Occipital lobe (tissue), 2 donors: ENCODE data around the gene ADARB2. TPM values are rescaled to one million over a fixed set of nuclear protein-coding genes. Genes with fewer than 3 reads are reported as not detected.
"Not testable (repeated sequence)": the region's sequence is repeated elsewhere in the genome, so short reads cannot be mapped to it uniquely, and the experiment has no call there.

Experiments used
- DNase-seq: peaks from one replicate; lab custom pipeline; 2025; lab: John Stamatoyannopoulos, UW
- total RNA-seq: library from RNA; depleted of rRNA; stranded (reverse); fragments of >200 nt; gene quantifications from one replicate; pipeline ENCODE4 v1.2.3, GENCODE V29; 2014

The ADARB2 gene
- total RNA-seq, 1 donor from 2014 or later, result 4.8 TPM

DNA sequence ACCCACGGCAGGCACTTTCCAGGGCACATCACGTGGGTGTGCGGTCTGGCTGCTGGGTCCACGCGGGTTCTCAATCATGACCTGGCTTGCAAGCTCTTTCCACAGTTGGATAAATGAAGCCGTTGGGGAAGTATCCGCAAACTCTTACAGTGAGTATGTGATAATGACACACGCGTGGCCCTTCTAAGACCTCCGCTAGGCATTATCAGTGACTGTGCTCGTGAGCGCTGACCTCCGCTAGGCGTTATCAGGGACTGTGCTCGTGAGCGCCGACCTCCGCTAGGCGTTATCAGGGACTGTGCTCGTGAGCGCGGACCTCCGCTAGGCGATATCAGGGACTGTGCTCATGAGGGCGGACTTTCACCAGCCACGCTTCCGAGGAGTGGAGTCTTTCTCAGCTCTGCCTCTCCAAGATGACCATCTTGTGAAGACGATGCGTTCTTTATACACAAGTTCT lies 574.1 kb downstream of the ADARB2 start:
- DNase-seq, result no peak

DNA sequence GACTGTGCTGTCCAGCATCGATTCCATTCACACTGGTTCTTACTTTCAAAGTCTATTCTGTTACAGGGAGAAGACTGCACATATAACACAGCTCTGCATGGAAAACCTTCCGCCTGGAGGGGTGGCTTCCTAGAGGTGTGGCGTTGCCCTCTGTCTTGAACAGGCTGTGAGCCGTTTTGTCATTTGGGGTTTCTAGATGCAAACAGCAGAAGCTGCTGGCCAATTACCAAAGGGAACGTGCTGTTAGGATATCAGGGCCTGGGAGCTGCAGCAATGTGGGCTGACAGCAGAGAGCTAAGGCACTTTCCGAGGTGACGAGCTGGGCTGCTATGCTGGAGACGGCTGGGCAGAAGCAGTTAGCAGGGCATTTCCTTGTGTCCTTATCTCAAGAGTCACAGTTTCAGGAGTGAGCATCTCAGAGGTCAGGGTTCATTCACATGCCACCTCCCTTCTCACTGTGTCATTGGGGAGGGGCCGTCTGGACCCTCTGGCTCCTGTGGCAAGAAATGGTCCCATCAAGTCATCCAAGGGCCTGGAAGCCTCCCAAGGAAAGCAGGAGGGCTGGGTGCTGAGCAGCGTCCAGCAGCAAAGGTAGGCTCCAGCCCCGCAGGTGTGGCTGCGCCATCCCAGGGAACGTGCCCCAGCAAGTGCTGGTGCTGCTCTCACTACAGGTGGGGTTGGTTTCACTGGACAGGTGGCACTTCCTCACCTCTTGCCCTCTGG lies 574.7 kb downstream of the ADARB2 start:
- DNase-seq, result no peak

DNA sequence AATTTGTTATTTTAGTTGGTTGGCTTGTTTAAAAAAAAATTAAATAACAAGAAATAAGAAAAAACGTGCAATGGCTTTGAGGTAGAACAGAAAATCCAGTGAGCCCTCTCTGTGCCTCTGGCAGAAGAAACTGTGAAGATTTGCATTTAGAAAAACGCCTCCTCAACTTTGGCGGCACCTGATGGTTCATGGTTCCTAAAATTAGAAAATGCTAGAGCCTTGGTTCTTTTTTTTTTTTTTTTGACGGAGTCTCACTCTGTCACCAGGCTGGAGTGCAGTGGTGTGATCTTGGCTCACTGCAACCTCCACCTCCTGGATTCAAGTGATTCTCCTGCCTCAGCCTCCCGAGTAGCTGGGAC lies 576.0 kb downstream of the ADARB2 start:
- not testable (repeated sequence) for DNase-seq

DNA sequence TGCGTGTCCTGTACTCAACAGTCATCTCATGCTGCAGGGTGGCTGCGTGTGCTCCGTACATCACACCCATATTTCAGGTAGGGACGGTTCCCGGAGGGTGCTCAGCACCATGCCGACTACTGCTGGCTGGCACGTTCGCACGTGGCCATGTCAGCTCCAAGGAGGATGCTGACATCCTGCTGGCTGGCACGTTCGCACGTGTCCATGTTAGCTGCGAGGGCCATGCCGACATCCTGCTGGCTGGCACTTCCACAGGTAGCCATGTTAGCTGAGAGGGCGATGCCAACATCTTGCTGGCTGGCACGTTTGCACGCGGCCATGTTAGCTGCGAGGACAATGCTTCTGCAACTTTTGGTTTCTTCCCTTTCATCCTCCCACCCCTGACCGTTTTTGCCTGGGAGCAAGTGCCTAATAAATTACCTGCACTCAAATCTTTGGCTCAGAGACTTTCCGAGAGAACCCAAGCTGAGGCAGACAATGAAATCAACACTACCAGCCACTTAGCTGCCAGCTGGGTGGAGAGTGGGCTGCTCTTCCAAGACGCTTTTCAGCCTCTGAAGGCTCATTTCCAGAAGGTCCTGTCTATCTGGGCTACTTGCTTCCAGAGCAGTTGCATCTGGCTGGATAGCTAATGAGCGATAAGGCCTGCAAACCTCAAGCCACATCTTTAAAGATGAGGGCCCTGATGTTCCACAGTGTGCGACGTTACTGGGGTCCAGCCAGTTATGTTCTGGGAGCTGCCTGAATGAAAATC lies 576.6 kb downstream of the ADARB2 start:
- DNase-seq, result no peak

DNA sequence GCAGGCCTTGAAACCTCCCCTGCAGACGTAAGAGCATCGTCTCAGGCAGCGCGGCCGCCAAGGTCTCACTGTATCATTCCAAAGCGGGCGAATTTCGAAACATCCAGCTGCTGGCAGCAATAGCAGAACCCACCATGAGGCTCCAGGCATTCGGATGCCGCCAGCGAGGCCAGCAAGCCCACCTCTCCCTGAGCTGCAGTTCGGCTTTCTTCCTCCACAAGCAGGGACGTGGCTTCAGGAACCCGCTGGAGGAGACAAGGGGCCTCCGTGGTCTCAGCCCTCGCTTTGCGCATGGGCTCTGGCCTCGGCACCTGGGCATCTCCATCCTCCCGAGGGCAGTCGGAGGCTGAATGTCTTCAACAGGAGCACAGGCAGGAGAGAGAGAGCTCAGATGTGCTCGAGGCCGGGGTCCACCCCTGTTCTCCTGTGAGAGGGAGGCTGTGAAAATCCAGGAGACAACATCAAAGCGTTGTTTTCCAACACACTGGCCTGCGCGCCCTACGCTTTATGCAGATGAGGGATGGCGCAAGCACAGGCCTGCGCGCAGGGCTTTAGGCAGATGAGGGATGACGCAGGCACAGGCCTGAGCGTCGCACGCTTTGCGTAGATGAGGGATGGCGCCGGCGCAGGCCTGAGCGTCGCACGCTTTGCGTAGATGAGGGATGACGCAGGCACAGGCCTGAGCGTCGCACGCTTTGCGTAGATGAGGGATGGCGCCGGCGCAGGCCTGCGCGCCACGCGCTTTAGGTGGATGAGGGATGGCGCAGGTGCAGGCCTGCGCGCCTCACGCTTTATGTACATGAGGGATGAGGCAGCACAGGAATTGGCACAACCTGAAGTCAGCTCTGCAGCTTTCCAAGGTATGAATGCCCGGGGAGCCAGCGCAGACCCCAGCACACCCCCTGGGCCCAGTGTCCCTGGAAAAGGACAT lies 577.9 kb downstream of the ADARB2 start:
- DNase-seq, result no peak

DNA sequence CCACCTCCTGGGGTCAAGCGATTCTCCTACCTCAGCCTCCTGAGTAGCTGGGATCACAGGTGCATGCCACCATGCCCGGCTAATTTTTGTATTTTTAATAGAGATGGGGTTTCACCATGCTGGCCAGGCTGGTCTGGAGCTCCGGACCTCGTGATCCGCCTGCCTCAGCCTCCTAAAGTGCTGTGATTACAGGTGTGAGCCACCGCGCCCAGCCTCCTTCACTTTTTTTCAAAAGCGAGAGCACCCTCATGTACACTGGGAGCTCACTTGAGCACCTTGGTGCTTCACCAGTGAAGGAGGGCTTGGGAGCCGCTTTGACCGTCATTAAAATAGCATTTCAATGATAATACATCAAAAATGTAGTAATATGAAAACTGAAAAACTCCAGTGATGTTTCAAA lies 578.8 kb downstream of the ADARB2 start:
- not testable (repeated sequence) for DNase-seq

DNA sequence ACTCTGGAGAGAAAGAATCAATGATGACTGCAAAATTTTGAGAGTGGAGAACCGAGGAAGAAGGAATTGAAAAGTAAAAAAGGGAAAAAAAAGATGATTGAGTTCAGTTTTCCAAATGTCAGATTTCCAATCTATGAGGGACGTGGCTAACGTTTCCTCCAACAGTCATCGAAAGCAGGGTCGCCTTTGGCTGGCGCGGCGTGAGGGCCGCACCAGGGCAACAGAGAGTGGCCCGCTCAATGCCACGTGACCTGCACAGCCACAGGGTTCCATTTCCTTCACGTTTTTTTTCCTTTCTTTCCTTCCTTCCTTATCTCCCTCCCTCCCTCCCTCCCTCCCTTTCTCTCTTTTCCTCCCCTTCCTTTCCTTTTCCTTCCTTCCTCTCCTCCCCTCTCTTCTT lies 579.3 kb downstream of the ADARB2 start:
- no peak for DNase-seq

DNA sequence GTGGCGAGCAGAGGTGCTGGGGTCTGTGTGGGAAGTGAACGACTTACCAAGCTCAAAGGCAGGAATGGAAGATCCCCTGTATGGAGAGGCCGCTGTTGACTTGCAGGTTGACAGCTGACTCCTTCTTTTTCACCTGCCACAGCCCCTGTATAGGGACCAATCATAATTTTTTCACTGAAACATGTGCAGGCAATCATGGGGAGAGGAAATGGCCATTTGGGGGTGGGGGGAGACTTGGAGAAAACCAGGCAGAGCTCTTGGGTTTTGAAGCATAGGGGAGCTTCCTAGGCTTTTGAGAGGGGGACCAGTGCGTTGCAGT lies 579.8 kb downstream of the ADARB2 start:
- no peak for DNase-seq

DNA sequence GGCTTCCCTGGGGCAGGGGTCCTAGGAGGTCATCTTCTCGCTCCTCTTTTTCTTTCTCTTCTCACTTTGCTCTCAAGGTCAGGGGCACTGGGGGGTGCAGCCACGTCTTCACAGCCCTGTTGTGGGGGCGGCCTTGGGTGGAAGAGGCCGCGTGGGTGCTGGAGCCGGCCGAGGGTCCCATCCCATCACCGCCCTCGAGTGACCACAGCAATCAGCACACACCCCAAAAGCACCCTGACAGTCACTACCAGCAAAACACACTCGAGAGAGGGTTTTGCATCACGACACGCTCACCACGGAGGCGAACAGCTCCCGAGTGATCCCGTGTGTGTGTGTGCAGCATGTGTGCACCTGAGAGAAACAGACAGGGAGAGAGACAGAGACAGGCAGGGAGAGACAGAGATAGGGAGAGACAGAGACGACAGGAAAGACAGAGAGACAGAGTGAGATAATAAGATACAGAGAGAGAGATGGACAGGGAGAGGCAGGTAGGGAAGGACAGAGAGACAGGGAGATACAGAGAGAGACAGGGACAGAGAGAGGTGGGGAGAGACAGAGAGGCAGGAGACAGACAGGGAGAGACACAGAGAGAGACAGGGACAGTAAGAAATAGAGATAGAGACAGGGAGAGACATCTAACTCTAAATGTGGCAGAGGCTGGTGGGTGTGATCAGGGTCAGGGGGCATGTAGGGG lies 580.3 kb downstream of the ADARB2 start:
- DNase-seq, result no peak

DNA sequence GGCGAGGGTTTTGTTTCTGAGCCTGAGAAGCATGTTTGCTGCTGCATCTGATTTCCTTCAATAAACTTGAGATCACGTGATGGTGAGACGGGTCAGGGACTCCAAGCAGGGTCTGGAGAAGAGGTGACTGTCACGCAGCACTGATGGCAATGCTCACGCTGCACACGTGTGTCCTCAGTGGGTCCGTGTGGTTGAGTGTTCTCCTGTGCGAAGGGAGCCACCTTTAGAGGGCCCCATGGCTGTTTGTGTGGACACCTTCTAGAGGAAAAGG lies 580.8 kb downstream of the ADARB2 start:
- no peak for DNase-seq

DNA sequence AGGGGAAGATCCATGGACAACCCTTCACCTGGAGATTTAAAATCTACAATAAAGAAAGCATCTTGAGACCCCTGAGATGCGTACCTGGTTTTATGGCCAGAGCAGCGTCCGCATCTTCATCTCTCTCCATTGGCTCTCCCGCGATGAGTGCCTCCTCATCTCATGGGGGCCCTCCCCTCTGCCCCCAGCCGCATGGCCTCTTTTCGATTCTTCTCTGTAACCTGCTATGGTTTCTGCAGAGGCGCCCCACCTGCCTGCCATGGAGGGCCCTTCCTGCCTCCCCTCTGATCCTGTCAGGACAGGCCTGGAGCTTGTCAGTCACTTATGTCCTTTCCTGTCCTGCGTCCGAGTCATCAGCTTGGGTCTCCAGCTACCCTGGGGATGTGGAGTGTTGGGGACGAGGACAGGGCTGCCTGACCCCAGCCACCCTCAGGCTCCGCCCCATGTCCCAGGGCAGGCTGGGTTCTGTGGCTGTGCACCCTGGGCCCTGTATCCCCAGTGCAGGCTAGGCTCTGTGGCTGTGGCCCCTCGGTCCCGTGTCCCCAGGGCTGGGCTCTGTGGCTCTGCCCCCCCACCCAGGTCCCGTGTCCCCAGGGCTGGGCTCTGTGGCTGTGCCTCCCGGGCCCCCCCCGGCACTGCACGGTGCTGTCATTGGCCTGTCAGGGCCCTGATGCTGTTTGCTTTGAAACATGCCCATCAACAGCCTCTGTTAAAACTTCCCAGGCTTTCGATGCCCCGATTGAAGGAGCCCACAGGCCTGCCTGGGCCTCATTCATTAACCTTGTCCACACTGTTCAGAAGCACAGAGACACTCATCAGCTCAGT lies 581.3 kb downstream of the ADARB2 start:
- DNase-seq, result no peak

DNA sequence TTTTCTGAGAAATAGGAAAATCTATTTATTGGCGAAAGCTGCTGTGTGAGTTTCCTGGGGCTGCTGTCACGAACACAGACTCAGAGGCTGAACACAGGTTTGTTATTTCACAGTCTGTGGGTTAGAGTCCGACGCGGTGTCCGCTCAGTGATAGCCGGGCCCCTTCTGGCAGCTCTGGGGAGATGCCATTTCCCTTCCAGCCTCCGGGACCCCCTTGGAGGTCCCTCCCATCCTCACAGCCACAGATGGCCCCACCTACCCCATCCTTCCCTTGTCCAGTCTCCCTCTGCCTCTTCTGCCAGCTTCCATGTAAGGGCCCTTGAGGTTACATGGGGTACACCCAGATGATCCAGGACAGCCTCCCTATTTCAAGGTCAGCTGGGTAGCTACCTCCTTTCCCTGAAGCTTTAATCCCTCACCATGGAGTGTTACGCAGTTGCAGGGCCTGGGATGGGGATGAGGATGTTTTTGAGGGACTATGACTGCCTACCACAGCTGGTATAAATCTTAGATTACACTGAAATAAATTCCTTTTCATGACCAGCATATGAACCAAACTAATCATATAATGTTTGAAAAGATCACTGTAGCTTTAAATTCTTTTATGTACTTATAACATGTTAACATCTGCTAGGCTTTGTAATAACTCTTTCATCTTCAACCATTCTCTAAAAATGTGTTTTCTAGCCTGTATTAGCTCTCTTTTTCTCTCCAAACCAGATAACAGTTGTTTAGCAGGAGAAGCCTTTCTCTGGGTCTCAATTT lies 582.6 kb downstream of the ADARB2 start:
- DNase-seq, result no peak

DNA sequence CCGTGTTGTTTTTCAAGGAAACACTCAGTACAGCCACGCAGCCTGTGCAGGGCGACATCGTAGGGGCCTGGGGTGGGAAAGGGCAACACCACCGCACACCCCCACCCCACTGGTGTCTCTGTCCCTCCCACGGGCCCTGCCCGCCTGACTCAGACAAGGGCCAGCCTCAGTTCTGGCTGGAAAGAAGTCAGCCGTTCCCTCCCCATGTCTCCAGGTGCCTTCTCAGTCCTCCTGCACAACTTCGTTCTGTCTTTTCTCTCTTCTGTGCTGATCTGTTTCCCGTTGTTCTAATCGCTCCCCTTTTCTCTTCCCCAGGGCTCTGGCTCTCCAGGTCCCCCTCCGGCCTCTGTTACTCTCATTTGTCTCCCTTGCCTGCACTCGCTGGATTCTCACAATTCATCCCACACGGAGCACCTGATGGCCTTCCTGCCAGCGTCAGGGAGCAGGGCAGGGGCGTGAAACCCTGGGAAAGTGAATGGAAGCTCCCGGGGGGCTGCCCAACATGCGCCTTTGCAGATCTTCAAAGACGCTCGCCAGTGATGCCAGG lies 583.4 kb downstream of the ADARB2 start:
- no peak for DNase-seq

DNA sequence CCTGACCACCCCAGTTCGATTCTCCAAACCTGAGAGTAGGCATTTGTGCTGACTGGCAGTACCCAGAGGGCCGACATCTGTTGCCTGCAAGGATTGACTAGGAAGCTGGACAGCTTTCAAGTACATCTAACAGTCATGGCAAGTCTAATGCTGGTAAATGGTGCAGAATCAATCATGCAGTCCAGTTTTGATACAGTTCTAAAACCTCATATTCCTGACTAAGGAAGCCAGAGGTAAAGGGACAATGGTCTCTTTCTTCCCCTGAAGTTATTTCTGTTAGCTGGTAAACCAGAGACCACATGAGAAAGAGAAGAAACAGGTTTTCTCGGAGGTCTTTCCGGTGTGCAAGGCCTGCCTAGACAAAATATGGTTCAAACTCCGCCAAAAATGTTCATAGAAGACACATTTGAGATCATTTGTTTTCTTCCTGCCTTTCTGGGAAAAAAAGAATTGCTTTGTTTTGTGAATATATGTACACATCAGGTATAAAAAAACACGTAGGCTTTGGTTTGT lies 584.0 kb downstream of the ADARB2 start:
- DNase-seq, result no peak

DNA sequence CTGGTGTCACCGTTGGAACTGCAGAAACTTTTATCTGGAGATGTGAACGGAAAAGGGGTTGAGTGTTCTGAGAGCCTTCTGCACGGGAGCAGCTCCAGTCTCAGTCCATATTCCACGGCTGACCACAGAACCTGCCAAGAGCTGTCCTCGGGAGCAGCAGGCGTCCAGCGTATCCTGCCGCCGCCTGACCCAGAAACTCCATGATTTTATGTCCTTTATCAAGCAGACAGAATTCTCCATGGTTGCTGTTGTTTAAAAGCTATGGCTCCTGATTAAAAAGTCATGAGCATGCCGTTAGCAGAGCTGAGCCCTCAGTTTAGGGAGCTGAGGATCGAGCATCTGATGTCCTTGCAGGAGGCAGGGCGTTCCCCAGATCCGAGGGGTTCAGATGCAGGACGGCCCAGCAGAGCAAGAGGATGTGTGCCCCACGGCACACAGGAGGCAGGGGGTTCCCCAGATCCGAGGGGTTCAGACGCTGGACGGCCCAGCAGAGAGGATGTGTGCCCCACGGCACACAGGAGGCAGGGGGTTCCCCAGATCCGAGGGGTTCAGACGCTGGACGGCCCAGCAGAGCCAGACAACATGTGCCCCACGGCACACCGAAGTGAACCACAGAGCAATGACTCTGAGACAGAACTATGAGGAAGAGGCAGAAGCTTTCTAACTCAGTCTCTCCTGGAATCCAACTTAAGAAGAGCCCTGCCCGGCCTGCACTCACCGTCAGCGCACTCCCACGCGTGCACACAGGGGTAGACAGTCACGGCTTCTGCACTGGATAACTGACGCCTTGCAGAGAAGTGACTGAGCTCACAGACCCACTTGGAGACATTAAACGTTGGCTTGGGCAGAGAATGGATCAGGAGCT lies 584.7 kb downstream of the ADARB2 start:
- no peak for DNase-seq

DNA sequence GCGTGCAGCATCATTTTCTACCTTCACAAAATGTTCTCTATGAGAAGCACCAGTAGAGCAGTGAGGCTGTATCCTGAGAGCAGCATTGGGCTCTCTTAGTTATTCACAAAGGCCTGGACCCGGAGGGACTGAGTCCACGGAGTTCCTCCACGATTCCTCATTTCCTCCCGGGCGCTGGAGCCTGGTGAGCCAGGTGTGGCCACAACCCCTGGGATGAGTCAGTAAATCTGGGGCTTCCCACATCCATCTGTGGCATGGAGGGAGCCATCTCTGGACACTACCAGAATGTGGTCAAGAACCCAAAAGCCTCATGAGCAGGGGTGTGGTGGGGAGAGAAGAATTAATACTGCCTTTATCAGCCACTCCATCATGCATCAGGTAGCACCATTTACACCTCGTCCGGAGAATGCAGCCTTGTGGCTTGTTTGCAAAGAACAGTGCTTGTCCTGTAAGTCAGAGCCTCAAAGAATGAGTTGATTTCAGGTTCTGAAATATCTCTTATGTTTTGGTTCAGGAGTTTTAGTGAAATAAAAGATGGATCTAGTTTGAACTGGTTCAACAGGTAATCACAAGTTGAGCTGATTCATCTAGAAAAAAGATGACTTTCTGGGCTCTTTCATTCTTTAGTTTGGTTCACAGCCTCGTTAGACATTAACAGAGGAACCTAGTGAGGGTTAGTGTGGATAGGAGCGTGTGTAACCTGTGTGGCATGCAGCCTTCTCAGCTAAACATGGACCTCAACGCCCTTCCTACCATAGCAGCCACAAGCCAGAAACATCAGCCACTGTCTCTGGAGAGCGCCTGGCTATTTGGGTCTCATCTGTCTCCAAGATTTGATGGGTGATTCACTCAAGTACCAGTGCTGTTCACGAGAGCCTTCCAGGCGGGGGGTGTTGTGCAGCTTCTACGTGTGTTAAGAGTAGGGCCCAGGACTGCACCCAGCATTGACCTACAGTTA lies 586.0 kb downstream of the ADARB2 start:
- DNase-seq, result no peak

DNA sequence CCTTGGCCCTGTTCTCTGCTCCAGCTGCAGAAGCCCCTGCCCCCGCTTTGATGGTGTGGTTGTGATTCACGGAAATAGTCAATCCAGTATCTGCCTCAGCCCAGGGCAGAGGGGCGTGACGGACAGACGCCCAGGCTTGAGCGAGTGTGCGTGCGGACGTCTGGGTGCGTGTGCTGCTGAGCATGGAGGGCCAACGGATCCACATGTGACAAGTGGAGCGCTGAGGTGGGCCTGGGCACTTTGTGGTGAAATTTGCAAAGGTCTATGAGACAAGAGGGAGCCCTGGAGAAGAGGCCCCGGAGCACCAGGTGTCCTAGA lies 586.7 kb downstream of the ADARB2 start:
- DNase-seq, result no peak
